Measurements from ENCODE around the gene AKT2. TPM values are rescaled to one million over a fixed set of nuclear protein-coding genes. Genes with fewer than 3 reads are reported as not detected.

AKT2 gene
- total RNA-seq, 1 experiment from 2014 or later = 2,376 TPM

- POLR2A ChIA-PET = interaction anchor here (0.5 to 1.8 kb wide), 11 partner anchors 9 to 185 kb away, joined by 3 to 20 read pairs (median 4); partner anchors contain the start of gene BLVRB
- no peak for ATAC-seq
- CTCF ChIA-PET = interaction anchor here (0.6 to 2.3 kb wide), 3 partner anchors 11 to 63 kb away, joined by 3 to 28 read pairs (median 5); no protein-coding TSS in a partner anchor
Observed at GRCh38 chr19:40280608-40281221, 4.4 kb downstream of the AKT2 start.

More at GRCh38 chr19:40280608-40281221, 4.4 kb downstream of the AKT2 start:
- H3K36me3 ChIP-seq (ENCODE audit: control insufficient read depth, insufficient read depth, low read length) = peaks cover 9% of the 10 kb centered on the region; the same call in 1 of the 2 replicates
- H3K27me3 ChIP-seq (ENCODE audit: control insufficient read depth, insufficient read depth, low read length) = no peaks in the 10 kb centered on the region
- H3K9me3 ChIP-seq (ENCODE audit: control insufficient read depth, insufficient read depth, low read depth, low read length) = no peaks in the 10 kb centered on the region
- in situ Hi-C loops (cut with HindIII; ENCODE audit: low pct_unique_long_range_greater_than_20kb, low sequenced_read_pairs) (no loop called here), intact Hi-C loops (cut with micrococcal nuclease; ENCODE audit: unreplicated experiment) (no loop called here)
- TF ChIP-seq REST (IDR thresholded peaks at IDR 0.05; ENCODE audit: insufficient read depth in 1 of 2, low read depth in 2 of 2, low read length in 1 of 2) (no peak), SIN3A (IDR thresholded peaks at IDR 0.05; ENCODE audit: borderline replicate concordance, insufficient read depth, low read depth, low read length) (no peak), TCF7L2 (IDR thresholded peaks at IDR 0.05; ENCODE audit: low read depth, low read length) (no peak), CTCF (IDR thresholded peaks at IDR 0.05) (no peak), POLR2AphosphoS5 (IDR thresholded peaks at IDR 0.05; ENCODE audit: low read depth, low read length) (no peak)
- no peak overlapping the region for H3K4me3 ChIP-seq (ENCODE audit: low read depth in 2 of 2, low read length in 2 of 2)
- no TSS peak for BruUV-seq (replicated peaks)
- H3K27ac ChIP-seq (ENCODE audit: low read length) = 0 out of 2 replicates have a peak overlapping the region, but pooled peaks have one; percentile 0
- no peak for DNase-seq (ENCODE audit: low read depth, low spot score)
- H3K4me1 ChIP-seq (ENCODE audit: control insufficient read depth, insufficient read depth, low read length) = peaks cover 68% of the 10 kb centered on the region

All from Panc1 (cell line).